ENCODE measurements around the gene TUBA1C. TPM values are rescaled to one million over a fixed set of nuclear protein-coding genes. Genes with fewer than 3 reads are reported as not detected.
A peak's percentile ranks its signal among the peaks of the same experiment; 100 is the strongest.

The TUBA1C gene
- polyA plus RNA-seq, 1 experiment, result 947 TPM

DNA sequence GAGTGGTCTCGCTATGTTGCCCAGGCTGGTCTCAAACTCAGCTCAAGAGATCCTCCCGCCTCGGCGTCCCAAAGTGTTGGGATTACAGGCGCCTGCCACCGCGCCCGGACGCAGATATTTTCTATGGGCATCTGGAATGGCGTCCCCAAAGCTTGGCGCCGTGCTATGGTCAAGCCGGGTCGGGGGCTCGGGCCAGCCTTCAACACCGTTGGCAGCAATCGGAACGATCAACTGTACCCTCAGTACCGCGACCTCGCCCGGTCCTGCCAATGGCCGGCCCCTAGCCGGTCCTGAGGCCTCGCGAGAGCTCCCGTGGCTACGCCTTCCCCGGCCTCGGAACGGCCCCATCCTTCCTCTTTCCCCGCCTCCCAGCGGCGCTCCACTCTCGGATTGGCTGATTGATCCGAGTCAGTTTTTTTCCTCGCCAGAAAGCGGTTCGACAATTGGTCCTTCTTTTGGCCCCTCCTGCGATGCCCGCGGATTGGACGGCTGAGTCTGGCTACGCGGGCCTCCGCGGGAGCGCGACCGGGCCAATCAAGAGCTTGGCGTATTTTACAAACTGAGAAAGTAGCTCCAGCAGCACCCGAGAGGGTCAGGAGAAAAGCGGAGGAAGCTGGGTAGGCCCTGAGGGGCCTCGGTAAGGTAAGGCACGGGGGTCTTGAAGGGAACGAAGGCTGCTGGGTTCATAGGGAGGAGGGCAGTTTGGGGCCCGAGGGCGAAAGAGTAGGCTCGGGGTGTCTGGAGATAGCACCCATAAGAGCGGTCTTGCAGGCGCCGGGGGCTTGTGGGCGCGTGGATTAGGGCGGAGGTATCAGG, 58.0 kb downstream of the TUBA1C start, which contains the start of gene TROAP:
TROAP (plus strand) TSS at position 548 of the 816 bp plus-strand sequence. CDS start 354 bp downstream, outside the sequence.
- no peaks in the 10 kb centered on the region for H3K9me3 ChIP-seq (ENCODE audit: control insufficient read depth, insufficient read depth, low read length)
- TF ChIP-seq, protein P1, sequence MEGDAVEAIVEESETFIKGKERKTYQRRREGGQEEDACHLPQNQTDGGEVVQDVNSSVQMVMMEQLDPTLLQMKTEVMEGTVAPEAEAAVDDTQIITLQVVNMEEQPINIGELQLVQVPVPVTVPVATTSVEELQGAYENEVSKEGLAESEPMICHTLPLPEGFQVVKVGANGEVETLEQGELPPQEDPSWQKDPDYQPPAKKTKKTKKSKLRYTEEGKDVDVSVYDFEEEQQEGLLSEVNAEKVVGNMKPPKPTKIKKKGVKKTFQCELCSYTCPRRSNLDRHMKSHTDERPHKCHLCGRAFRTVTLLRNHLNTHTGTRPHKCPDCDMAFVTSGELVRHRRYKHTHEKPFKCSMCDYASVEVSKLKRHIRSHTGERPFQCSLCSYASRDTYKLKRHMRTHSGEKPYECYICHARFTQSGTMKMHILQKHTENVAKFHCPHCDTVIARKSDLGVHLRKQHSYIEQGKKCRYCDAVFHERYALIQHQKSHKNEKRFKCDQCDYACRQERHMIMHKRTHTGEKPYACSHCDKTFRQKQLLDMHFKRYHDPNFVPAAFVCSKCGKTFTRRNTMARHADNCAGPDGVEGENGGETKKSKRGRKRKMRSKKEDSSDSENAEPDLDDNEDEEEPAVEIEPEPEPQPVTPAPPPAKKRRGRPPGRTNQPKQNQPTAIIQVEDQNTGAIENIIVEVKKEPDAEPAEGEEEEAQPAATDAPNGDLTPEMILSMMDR (IDR thresholded peaks at IDR 0.05; ENCODE audit: low read depth, low read length), result no peak
- ChIA-PET POLR2A (interaction anchor here (0.6 to 1.6 kb wide), 15 partner anchors 9 to 516 kb away, joined by 3 to 11 read pairs (median 3); partner anchors contain the start of genes FAM186B, MCRS1, PRPH and SPATS2), CTCF (interaction anchor here (1.0 to 2.8 kb wide), 7 partner anchors 9 to 191 kb away, joined by 3 to 18 read pairs (median 10); no protein-coding TSS in a partner anchor)
- peak within 1 kb of the TSS; percentile 84 for H3K4me3 ChIP-seq (ENCODE audit: low read depth, low read length)
- H3K27me3 ChIP-seq (ENCODE audit: control insufficient read depth, insufficient read depth, low read length), result peaks cover 4% of the 10 kb centered on the region
- peak; percentile 95 for DNase-seq (ENCODE audit: low read depth, low spot score)
- peak within 1 kb of the TSS; percentile 47 for H3K27ac ChIP-seq (ENCODE audit: low read depth, low read length)

DNA sequence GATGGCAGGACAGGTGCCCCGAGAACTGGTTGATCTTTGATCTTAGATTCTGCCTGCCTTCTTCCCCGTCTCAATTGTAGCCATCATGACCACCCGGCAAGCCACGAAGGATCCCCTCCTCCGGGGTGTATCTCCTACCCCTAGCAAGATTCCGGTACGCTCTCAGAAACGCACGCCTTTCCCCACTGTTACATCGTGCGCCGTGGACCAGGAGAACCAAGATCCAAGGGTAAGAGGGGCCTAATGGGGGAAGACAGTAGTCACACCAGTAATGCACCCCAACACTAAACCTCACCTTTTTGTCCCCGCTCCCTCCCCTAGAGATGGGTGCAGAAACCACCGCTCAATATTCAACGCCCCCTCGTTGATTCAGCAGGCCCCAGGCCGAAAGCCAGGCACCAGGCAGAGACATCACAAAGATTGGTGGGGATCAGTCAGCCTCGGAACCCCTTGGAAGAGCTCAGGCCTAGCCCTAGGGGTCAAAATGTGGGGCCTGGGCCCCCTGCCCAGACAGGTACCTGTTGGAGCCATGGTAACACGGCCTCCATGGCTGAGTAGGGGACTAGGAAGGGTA, 58.7 kb downstream of the TUBA1C start:
- TF ChIP-seq, protein P1 (IDR thresholded peaks at IDR 0.05; ENCODE audit: low read depth, low read length), result no peak
- Histone ChIP-seq H3K27ac (ENCODE audit: low read depth, low read length) (no peak overlapping the region), H3K9me3 (ENCODE audit: control insufficient read depth, insufficient read depth, low read length) (no peaks in the 10 kb centered on the region), H3K27me3 (ENCODE audit: control insufficient read depth, insufficient read depth, low read length) (peaks cover 4% of the 10 kb centered on the region), H3K4me3 (ENCODE audit: low read depth, low read length) (peak overlapping the region; percentile 84)
- ChIA-PET CTCF (interaction anchor here (0.8 to 2.8 kb wide), 7 partner anchors 8 to 191 kb away, joined by 3 to 18 read pairs (median 10); no protein-coding TSS in a partner anchor), POLR2A (interaction anchor here (0.6 to 1.6 kb wide), 12 partner anchors 8 to 516 kb away, joined by 3 to 11 read pairs (median 3); partner anchors contain the start of genes FAM186B, PRPH, SPATS2 and TUBA1A)
- no peak for DNase-seq (ENCODE audit: low read depth, low spot score)

Other genes with a start within 250 kb of the TUBA1C start
- gene PRKAG1, start 246.3 kb upstream of the TUBA1C start, polyA plus RNA-seq (2011; rRNA removed), result 112 and 130 TPM in 2 replicates
- gene KMT2D, start 204.3 kb upstream of the TUBA1C start, polyA plus RNA-seq (2011; rRNA removed), result 8.9 and 11.2 TPM in 2 replicates
- 0.31 and 0.51 TPM in 2 replicates for gene RHEBL1, start 195.1 kb upstream of the TUBA1C start, polyA plus RNA-seq (2011; rRNA removed)
- gene DHH, start 170.3 kb upstream of the TUBA1C start, polyA plus RNA-seq (2011; rRNA removed), result not detected in 2 replicates
- 34.1 and 37.3 TPM in 2 replicates for gene LMBR1L, start 154.2 kb upstream of the TUBA1C start, polyA plus RNA-seq (2011; rRNA removed)
- 2,720 and 2,965 TPM in 2 replicates for gene TUBA1B, start 133.7 kb upstream of the TUBA1C start, polyA plus RNA-seq (2011; rRNA removed)
- gene TUBA1A, start 76.0 kb upstream of the TUBA1C start, polyA plus RNA-seq (2011; rRNA removed), result 1,918 and 2,457 TPM in 2 replicates
- not detected in 2 replicates for gene PRPH, start 30.1 kb downstream of the TUBA1C start, polyA plus RNA-seq (2011; rRNA removed)
- gene TROAP, start 58.2 kb downstream of the TUBA1C start, polyA plus RNA-seq (2011; rRNA removed), result 7.6 and 10.3 TPM in 2 replicates
- 0.06 TPM in 1 of 2 replicates, not detected in the other for gene C1QL4, start 72.1 kb downstream of the TUBA1C start, polyA plus RNA-seq (2011; rRNA removed)
- 11.3 and 12.2 TPM in 2 replicates for gene DNAJC22, start 81.8 kb downstream of the TUBA1C start, polyA plus RNA-seq (2011; rRNA removed)
- gene SPATS2, start 102.4 kb downstream of the TUBA1C start, polyA plus RNA-seq (2011; rRNA removed), result 78.2 and 100 TPM in 2 replicates